ENCODE data around the gene ATP1A1.

The ATP1A1 gene

GRCh38 chr1:116372651-116373430, at the start of gene ATP1A1:
TSS of gene ATP1A1 (plus strand) at chr1:116373244. CDS start at chr1:116373512, 268 bp downstream.
- TF ChIP-seq CTCF (IDR thresholded peaks at IDR 0.05; ENCODE audit: low read depth, low read length, missing control alignments) = no peak
- peak within 1 kb of the TSS; percentile 77 for H3K4me3 ChIP-seq (replicated peaks; ENCODE audit: low read depth, low read length)
- peak; percentile 63 for DNase-seq (ENCODE audit: extremely low read depth, low read depth)

GRCh38 chr1:116323491-116323890, 49.6 kb upstream of the ATP1A1 start:
- no peak for TF ChIP-seq CTCF (IDR thresholded peaks at IDR 0.05; ENCODE audit: low read depth, low read length, missing control alignments)
- DNase-seq (ENCODE audit: extremely low read depth, low read depth) = no peak
- H3K4me3 ChIP-seq (replicated peaks; ENCODE audit: low read depth, low read length) = no peak overlapping the region

- TF ChIP-seq CTCF (IDR thresholded peaks at IDR 0.05; ENCODE audit: low read depth, low read length, missing control alignments) = no peak
- H3K4me3 ChIP-seq (replicated peaks; ENCODE audit: low read depth, low read length) = no peak overlapping the region
- DNase-seq (ENCODE audit: extremely low read depth, low read depth) = no peak
Measured at GRCh38 chr1:116324411-116324810, 48.6 kb upstream of the ATP1A1 start.

- H3K4me3 ChIP-seq (replicated peaks; ENCODE audit: low read depth, low read length) = no peak overlapping the region
- DNase-seq (ENCODE audit: extremely low read depth, low read depth) = no peak
- no peak for TF ChIP-seq CTCF (IDR thresholded peaks at IDR 0.05; ENCODE audit: low read depth, low read length, missing control alignments)
Measured at GRCh38 chr1:116325104-116325503, 47.9 kb upstream of the ATP1A1 start.

- TF ChIP-seq CTCF (IDR thresholded peaks at IDR 0.05; ENCODE audit: low read depth, low read length, missing control alignments) = no peak
- no peak overlapping the region for H3K4me3 ChIP-seq (replicated peaks; ENCODE audit: low read depth, low read length)
- no peak for DNase-seq (ENCODE audit: extremely low read depth, low read depth)
Measured at GRCh38 chr1:116325922-116326321, 47.1 kb upstream of the ATP1A1 start.

GRCh38 chr1:116326486-116326885, 46.6 kb upstream of the ATP1A1 start:
- no peak for DNase-seq (ENCODE audit: extremely low read depth, low read depth)
- H3K4me3 ChIP-seq (replicated peaks; ENCODE audit: low read depth, low read length) = no peak overlapping the region
- TF ChIP-seq CTCF (IDR thresholded peaks at IDR 0.05; ENCODE audit: low read depth, low read length, missing control alignments) = no peak

Data from HFF-Myc (cell line).